ENCODE data around the gene NUDC.
"Not testable (repeated sequence)": the region's sequence is repeated elsewhere in the genome, so short reads cannot be mapped to it uniquely, and the experiment has no call there.

The NUDC gene

DNA sequence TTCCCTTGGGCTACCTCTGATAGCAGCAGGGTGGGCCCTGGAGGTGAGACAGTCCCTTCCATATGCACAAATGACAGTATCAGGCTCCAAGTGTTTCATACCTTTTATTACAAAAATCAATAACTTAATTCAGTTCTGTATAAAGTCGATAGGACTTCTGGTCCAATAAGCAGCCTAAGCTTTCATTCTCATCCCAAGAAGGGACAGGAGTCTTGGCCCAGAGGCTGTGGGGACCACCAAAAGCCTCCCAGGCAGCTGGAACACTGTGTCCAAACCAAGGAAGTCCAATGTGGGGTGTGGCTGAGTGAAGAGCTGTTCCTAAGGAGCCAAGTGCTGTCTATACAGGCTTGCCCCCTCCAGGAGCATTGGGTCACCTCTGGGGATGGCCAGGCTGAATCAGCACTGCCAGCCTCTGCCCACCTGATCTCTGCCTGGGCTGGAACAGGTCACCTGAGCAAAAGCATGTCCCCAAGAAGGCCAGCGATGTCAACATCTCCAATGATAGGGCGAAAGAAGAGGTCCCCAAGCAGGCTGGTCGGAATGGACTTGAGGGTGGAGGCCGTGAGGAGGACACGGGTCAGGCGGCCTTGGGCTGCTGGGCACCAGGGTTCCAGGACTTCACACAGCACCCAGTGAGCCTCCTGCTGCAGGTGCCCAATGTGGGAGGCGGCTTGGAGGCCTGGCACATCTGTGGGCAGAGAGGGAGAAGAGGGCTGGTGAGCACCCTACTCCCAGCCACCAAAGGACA is 10.0 kb upstream of the NUDC start:
- DNase-seq (ENCODE audit: low read depth) = no peak

DNA sequence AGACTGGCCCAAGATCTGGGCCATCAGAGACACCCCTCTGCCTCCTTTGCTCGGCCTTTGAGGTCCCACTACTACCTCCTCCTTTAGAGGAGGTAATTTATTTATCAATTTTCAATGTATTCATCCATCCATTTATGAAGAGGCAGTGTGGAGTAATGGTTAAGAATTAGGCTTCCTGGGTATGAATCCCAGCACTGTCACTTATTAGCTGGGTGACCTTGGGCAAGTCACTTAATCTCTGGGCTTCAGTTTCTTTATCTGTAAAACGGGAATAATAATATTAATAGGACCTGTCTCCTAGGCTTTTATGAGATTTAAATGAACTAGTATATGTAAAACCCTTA is 9.4 kb upstream of the NUDC start:
- no peak for DNase-seq (ENCODE audit: low read depth)

DNA sequence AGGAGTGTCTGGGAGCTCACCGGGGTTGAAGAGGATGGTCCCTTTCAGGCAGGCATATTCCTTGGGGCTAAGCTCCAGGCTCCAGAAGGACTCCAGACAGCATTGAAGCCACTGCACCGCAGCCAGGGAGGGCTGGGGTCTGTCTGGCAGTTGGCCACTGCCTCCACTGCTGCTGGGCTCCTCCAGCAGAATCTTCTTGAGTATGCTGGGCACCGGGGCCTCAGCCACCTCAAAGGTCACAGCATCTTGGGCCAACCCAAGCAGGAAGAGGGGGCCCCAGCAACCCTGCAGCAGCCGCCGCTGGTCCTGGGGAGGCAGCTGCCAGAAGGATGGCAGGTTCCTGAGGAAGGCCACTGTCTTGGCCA is 8.2 kb upstream of the NUDC start:
- no peak for DNase-seq (ENCODE audit: low read depth)

DNA sequence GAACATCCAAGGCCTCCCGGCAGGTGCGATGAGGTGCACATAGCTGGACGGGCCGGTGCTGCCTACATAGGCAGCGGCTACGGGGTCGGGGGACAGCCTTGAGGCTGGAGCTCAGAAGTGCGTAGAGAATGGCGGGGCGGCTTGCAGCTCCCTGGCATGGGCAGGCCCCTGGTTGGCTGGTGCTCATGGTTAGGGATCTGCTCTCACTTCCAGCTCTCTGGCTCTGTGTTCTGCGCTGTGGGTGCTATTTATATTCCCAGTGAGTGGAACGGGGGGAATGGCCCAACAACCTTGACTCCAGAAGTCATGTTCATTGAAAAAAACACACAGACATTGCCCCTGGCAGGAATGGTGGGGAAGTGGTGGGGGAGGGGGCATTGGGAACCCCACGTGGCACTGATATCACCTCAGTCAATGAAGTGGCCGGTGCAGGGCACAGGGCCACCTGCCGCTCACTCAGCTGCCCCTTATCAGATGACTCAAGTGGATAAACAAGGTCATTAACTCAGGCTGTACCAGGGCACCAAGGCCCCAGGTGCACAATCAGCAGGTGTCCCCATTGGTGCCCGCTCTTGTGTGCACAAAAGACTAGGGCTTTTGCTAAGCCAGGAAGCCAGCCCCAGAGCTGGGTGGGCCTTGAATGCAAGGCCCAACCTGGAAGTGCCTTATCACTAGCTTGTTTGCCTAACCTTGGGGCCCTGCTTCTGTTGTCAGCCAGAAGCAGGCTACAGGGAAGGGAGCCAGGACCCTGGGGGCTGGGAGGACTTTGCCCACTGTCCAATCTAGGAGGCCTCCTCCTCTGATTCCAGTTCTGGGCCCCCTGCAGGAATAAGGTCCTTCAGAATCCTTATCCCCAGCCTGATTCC is 7.6 kb upstream of the NUDC start, which contains the start of gene NR0B2:
Gene NR0B2 (minus strand): TSS at position 222 of the 866 bp plus-strand sequence. CDS start 35 bp downstream, at position 187.
- no peak for DNase-seq (ENCODE audit: low read depth)

DNA sequence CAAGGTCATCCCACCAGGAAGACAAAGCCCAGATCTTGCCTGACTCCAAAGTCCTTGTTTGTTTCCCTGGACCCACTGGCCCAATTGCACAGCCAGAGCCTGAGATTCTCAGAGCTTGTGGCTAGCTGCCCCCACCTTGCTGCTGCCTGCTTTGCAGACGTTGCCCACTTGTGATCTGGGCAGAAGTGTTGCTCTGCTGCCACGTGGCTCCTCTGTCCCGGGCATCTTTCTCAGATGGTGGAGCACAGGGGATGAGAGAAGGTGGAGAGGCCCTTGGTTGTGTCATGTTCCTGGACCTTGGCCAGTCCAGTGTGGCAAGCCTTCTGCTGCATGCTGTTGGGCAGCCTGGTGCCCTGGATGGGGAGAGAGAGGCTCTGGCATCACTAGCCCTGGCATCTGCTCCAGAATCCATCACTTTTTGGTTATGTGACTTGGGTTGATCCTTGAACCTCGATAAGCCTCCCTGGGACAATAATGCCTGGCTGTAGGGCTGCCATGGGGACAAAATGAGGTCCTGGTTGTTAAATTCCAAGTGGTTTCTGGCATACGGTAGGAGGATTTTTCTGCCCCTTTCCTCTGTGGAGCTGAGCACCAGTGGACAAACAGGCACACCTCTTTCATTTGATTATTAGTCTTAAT is 6.2 kb upstream of the NUDC start:
- DNase-seq (ENCODE audit: low read depth) = no peak

DNA sequence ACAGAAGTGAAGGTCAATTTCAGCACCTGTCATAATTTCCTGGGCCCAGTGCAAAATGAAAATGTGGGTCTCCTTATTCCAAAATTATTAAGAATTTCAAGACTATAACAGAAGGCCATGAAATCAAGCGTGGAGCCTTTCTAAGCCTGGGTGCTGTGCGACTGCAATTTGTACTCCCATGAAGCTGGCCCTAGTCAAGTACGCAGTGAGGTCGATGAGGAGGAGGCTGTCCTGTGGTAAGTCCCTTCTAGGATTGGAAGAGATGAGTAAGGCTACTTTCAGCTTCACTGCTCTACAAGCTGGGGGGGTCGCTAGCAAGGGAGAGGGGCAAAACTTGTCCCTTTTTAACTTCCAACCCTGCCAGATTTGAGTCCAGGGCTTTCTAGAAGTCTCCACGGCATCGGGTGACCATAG is 410 bp upstream of the NUDC start:
- DNase-seq (ENCODE audit: low read depth) = no peak

DNA sequence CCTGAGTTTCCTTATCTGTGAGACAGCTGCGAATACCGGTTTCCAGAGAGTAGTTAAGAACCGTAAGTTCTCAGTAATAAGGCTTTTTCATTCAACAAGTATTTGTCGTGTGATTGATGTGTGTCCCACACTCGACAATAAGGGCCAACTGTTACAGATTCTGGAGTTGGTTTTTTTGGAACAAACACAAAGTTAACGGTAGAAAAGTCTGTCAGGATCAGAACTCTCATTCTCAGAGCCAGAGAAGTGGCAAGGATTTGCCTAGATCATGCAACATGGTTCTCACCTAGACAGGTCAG is 837 bp downstream of the NUDC start:
- no peak for DNase-seq (ENCODE audit: low read depth)

DNA sequence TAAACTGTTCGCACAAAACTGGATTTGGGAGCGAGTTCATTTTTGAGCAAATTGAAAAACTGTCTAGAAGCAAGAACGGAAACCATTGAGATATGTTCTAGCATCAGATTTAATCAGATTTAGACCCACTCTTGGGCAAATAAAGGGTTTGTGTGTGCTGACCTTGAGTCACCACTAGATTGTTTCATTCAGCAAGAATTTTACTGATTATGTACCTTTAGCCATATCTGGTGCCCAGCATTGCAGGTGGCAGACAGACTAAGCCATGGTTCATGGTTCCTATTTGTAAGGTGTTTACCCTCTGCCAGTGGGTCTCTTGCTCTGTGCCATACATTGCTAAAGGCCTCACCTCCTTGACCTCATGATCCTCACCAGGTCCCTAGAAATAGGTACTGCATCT is 1.4 kb downstream of the NUDC start:
- DNase-seq (ENCODE audit: low read depth) = no peak

DNA sequence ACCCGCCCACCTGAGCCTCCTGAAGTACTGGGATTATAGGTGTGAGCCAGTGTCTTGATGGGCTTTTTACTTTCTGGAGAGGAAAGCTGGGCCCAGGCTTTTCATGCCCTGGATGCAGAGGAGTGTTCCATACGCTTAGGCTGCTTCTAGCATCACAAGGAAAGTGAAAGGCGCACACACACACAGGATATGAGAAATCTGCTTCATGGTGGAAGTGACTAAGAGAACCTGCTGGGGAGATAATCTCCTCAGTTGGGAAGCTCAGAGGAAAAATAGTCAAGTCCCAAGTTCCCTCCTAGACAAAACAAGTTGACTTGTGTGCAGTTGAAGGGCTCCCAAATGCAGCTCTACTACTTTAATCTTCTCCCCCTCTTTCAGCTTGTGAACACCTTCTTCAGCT is 2.2 kb downstream of the NUDC start:
- no peak for DNase-seq (ENCODE audit: low read depth)

DNA sequence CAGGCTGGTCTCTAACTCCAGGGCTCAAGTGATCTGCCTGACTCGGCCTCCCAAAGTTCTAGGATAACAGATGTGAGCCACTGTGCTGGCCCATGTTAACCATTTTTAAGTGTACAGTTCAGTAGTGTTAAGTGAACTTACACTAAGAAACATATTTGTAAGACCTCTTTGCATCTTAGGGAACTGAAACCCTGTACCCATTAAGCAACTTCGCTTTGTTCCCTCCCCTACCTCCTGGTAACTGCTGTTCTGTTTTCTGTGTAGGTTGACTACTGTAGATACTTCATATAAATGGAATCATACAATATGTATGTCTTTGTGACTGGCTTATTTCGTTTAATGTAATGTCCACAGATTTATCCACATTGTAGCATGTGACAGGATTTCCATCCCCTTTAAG is 11.0 kb downstream of the NUDC start:
- no peak for DNase-seq (ENCODE audit: low read depth)

DNA sequence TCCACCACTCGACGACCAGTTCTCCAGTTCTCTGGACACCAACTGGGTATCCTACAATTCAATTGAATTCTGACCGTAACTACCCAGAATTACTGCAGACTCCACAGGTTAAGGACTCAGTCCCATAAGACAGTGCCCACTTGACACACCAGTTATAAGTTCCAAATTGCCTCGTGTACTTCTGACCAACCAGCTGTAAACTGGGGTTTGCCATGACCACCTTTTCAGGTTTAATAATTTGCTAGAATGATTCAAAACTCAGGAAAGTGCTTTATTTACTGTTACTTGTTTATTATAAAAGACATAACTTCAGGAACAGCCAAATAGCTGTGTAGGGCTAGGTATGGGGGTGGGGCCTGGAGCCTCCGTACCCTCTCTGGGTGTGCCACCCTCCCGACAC is 15.3 kb downstream of the NUDC start:
- DNase-seq (ENCODE audit: low read depth) = no peak

DNA sequence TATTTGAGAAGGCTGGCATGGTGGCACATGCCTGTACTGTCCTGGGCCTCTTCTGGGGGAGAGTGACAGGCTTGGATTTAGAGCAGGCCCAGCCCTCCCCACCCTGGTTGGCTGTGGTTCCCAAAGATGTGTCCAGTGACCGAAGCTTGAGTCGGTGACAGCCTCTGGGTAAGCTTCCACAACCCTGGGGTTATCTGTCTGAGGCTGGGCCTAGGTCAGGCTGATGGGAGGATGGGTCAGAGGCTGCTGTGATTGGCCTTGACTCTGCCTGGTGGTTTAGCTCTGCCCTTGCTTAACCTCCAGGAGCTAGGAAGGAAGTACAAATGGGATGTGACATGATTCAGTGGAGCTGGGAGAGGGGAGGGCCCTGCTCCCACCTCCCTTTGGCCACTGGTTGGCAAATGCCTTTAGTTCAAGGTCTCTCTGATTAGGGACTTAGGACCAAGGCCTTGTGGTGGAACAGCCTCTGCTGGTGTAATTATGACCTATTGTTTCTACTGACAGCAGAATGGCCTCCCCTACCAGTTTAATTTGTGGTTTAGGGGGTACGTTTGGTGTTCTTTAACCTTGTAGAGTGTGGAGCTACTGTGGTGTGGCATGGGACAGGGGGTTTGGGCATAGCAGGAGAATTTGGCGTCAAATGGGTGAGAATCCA is 16.6 kb downstream of the NUDC start:
- no peak for DNase-seq (ENCODE audit: low read depth)

DNA sequence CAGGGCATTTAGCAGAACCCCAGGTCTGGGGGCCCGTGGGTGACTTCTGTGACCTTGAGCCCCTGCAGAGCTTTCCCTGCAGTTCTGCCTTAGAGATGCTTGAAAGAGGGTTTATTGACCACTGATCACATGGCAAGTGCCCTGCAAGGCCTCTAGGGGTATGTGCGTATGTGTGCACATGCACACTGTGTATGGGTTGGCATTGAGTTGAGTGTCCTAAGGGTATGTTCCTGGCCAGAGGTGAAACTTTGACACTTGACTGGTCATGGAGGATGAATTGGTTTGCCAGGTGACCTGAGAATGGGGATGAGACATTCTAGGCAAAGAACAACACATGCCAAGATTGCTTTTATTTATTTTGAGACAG is 17.1 kb downstream of the NUDC start:
- no peak for DNase-seq (ENCODE audit: low read depth)

DNA sequence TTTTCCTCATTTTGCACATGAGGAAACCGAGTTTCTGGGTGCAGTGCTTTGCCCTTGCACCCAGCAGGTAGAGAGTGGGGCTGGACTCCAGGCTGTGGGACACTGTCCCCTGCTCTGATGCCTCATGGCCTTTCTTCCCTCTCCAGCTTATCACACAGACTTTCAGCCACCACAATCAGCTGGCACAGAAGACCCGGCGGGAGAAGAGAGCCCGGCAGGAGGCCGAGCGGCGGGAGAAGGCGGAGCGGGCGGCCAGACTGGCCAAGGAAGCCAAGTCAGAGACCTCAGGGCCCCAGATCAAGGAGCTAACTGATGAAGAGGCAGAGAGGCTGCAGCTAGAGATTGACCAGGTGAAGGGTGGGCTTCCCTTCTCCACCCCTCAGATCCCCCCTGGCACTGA is 19.8 kb downstream of the NUDC start:
- DNase-seq (ENCODE audit: low read depth) = no peak

DNA sequence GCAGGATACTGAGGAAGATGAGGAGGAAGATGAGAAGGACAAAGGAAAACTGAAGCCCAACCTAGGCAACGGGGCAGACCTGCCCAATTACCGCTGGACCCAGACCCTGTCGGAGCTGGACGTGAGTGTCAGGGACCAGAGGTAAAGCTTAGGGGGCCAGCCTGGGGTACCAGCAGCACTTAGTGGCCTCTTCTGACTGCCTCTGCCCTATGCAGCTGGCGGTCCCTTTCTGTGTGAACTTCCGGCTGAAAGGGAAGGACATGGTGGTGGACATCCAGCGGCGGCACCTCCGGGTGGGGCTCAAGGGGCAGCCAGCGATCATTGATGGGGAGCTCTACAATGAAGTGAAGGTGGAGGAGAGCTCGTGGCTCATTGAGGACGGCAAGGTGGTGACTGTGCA is 21.1 kb downstream of the NUDC start:
- DNase-seq (ENCODE audit: low read depth) = no peak

DNA sequence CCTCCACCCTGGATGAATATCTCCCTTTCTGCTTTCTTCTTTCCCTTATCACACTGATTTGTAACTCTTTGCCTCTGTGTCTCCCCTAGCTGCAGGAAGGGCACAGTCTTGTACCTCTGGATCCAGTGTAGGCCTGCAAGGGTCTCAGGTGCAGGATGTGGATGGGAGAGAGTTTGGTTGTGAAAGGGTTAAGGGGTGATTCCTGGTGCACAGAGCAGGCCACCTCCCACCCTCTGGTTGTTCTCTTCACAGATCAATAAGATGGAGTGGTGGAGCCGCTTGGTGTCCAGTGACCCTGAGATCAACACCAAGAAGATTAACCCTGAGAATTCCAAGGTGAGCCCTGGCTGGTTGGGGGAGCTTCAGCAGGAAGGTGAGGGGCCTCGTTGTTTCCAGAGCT is 23.6 kb downstream of the NUDC start:
- no peak for DNase-seq (ENCODE audit: low read depth)

DNA sequence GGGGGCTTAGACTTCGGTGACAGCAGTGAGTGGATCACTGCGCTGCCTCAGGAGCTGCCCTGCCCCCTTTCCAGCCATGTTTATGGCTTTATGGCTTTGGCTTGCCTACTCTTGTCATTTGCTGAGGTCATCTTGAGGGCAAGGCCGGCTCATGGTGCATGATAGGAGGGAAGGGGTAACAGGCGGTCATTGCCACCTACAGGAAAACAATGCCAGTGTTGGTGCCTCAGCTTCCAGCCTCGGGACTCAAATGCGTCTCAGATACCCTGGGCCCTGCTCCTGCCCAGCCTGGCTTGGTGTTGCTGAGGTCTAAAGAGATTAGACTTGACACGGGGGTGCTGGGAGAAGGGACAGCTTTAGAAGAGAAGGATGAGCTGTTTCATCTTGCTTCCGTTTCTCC is 24.2 kb downstream of the NUDC start:
- DNase-seq (ENCODE audit: low read depth) = no peak

DNA sequence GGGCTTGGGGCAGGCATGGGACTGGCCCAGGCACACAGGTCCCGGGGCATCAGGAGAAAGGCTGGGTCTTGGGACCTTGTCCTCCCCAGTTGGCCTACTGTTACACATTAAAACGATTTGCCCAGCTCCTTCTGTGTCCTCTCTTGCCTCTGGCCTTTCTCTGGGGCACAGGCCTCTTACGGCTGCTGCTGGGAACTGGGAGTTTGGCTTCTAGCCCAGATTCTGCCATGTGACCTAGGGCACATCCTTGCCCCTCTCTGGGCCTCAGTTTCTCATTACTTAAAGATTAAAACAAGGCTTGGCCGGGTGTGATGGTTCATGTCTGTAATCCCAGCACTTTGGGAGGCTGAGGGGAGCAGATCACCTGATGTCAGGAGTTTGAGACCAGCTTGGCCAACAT is 24.7 kb downstream of the NUDC start:
- DNase-seq (ENCODE audit: low read depth) = no peak

DNA sequence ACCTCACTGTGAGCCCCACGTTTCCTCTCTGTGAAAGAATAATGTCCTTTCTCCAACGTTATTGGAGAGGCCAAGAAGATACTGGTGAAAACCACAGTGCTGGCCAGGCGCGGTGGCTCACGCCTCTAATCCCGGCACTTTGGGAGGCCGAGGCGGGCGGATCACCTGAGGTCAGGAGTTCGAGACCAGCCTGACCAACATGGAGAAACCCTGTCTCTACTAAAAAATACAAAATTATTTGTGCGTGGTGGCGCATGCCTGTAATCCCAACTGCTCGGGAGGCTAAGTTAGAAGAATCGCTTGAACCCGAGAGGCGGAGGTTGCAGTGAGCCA is 27.1 kb downstream of the NUDC start:
- not testable (repeated sequence) for DNase-seq (ENCODE audit: low read depth)

DNA sequence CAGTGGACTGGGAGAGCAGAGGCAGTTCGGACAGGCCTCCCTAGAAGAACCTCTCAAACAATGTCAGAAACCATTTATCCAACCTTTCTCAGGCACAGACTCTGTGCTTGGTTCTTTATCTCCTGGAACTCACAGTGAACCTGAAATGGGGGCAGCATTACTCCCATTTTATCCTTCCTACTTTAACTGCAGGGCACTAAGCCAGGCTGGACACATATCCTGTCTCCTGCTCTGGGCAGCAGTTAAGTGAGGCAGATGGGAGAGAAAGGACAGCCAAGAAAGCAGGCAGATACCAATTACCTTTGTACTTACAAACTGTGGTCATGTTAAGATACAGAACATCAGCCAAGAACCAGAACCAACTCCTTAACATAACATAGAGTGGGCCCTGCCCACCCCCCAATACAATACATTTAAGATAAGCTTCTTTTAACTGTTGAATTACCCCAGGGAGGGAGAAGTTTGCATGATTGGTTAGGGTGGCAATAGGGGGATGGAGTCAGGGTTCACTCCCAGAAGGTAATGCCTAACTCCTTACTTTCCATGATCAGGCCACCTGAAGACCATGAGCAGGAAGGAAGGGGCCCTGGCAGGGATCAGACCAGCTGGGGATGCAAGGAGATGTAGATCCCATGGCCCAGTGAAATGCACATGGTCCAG is 27.9 kb downstream of the NUDC start:
- no peak for DNase-seq (ENCODE audit: low read depth)

DNA sequence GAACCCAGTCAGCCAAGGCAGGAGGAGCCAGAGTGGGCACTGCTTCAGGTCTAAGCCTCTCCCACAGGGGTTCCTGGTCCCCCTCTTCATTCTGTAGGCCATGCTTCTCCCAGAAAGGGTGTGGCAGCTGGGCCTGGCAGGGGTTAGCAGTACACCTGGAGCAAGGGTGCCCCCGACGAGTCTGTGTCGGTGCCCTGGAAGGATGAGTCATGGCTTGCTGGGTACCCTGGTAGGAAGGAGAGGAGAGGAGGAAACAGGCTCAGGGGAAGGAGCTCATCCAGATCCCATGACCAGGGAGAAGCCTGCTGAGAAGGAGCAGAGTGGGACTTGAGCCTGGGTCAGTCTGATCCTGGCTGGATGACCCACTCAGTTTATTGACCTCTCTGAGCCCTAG is 28.4 kb downstream of the NUDC start:
- DNase-seq (ENCODE audit: low read depth) = no peak

DNA sequence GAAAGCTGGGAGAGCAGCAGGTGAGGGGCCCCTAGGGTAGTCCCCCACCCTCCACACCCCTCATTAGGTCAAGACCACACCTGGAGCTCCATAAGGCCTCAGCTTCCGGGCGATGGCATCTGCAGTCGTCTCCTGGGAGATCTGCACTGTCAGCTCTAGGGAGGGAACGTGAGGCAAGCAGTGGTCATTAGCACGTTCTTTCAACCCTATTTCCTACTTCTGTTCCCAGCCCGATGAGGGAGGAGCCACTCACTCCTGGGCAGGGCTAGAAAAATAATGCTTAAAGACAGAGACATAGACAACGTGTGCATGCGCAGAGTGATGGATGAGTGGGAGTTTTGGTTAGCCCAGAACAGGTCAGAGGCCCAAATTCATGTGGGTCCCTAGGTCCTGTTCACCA is 29.1 kb downstream of the NUDC start:
- DNase-seq (ENCODE audit: low read depth) = no peak

DNA sequence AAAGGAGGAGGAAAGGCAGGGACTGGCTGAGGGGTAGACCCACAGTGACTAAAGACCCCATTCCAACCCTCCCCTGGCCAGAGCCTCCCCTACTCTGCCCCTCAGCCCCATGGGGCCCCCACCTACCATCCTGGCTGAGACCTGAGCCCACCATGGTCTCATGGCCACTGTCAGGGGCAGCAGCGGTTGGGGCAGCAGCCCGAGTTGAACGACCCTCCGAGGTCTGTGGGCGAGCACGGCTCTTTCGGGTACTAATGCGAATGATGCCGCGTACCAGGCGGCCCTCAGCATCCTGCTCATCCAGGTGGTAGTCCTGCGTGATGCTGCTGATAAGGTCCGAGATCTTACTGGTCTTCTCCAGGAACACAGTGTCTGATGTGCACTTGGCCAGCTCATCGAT is 29.7 kb downstream of the NUDC start:
- no peak for DNase-seq (ENCODE audit: low read depth)

Data from HS-5 (cell line).